Neutrophil (primary cell): Measurements from ENCODE around the gene PCSK2.

Experiments
- H3K27ac ChIP-seq: fragments of 200-600 bp; sonication (generic); 2 replicates; pipeline ENCODE4 v1.5.1; 2016; ENCODE audit warnings: mild to moderate bottlenecking, moderate library complexity
- H3K27me3 ChIP-seq: fragments of 200-600 bp; sonication (generic); 2 replicates; pipeline ENCODE4 v1.6.0; 2016; ENCODE audit warnings: mild to moderate bottlenecking
- H3K36me3 ChIP-seq: fragments of 200-600 bp; sonication (generic); 2 replicates; pipeline ENCODE4 v1.5.1; 2017
- H3K4me1 ChIP-seq, 2 experiments: fragments of 200-600 bp in 1 of 2; sonication (generic) in 1 of 2; 1 replicate in 1 of 2; 2 replicates in 1 of 2; pipeline versions ENCODE4 v1.5.1 to v1.6.1; 2013 to 2016; ENCODE audit warnings: low read depth in 1 of 2, low read length in 1 of 2, mild to moderate bottlenecking in 1 of 2, moderate library complexity in 1 of 2; ENCODE audit not compliant: control insufficient read depth in 1 of 2, insufficient read depth in 1 of 2
- H3K4me3 ChIP-seq, 2 experiments: fragments of 200-600 bp in 1 of 2; sonication (generic) in 1 of 2; 1 replicate in 1 of 2; 2 replicates in 1 of 2; pipeline ENCODE4 v1.5.1; 2013 to 2016; ENCODE audit warnings: low read depth in 1 of 2, low read length in 1 of 2, mild to moderate bottlenecking in 1 of 2, moderate library complexity in 1 of 2
- H3K9me3 ChIP-seq: fragments of 200-600 bp; sonication (generic); 2 replicates; pipeline ENCODE4 v1.5.1; 2016
- TF ChIP-seq, protein P1 (sequence below): fragments of 200-600 bp; sonication (generic); IDR thresholded peaks from 2 replicates; pipeline ENCODE4 v1.5.1; 2016; ENCODE audit warnings: antibody characterized with exemption

The PCSK2 gene

DNA sequence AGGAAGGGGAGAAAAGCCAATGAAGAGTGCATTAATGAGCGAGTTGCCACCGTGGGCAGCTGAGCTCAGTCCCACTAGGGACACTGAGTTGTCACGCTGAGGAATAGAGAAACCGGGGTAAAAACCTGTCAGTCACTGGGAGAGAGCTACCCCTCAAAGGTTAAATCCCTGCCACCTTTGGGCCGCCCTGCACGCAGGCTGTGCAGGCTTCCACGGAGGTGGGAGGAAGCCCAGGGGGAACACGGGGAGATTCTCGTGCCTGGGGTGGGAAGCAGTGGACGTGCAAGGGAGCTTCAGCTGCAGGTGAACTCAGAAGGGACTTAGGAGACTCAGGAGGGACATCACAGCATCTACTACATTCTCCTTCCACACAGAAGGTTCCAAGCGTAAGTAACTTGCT is 253.9 kb downstream of the PCSK2 start:
- TF ChIP-seq, protein P1, sequence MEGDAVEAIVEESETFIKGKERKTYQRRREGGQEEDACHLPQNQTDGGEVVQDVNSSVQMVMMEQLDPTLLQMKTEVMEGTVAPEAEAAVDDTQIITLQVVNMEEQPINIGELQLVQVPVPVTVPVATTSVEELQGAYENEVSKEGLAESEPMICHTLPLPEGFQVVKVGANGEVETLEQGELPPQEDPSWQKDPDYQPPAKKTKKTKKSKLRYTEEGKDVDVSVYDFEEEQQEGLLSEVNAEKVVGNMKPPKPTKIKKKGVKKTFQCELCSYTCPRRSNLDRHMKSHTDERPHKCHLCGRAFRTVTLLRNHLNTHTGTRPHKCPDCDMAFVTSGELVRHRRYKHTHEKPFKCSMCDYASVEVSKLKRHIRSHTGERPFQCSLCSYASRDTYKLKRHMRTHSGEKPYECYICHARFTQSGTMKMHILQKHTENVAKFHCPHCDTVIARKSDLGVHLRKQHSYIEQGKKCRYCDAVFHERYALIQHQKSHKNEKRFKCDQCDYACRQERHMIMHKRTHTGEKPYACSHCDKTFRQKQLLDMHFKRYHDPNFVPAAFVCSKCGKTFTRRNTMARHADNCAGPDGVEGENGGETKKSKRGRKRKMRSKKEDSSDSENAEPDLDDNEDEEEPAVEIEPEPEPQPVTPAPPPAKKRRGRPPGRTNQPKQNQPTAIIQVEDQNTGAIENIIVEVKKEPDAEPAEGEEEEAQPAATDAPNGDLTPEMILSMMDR = no peak
- H3K36me3 ChIP-seq = no peaks in the 10 kb centered on the region
- H3K4me1 ChIP-seq = no peaks in the 10 kb centered on the region
- H3K4me3 ChIP-seq = no peak overlapping the region
- H3K27ac ChIP-seq = no peak overlapping the region
- no peaks in the 10 kb centered on the region for H3K9me3 ChIP-seq
- H3K27me3 ChIP-seq = peaks cover 20% of the 10 kb centered on the region

DNA sequence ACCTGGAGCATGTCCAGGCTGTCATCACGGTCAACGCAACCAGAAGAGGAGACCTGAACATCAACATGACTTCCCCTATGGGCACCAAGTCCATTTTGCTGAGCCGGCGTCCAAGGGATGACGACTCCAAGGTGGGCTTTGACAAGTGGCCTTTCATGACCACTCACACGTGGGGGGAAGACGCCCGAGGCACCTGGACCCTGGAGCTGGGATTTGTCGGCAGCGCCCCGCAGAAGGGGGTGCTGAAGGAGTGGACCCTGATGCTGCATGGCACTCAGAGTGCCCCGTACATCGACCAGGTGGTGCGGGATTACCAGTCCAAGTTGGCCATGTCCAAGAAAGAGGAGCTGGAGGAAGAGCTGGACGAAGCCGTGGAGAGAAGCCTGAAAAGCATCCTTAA is 254.8 kb downstream of the PCSK2 start:
- TF ChIP-seq, protein P1 = no peak
- Histone ChIP-seq H3K27me3 (peaks cover 20% of the 10 kb centered on the region), H3K36me3 (no peaks in the 10 kb centered on the region), H3K4me1 (no peaks in the 10 kb centered on the region), H3K9me3 (no peaks in the 10 kb centered on the region), H3K27ac (no peak overlapping the region), H3K4me3 (no peak overlapping the region)

DNA sequence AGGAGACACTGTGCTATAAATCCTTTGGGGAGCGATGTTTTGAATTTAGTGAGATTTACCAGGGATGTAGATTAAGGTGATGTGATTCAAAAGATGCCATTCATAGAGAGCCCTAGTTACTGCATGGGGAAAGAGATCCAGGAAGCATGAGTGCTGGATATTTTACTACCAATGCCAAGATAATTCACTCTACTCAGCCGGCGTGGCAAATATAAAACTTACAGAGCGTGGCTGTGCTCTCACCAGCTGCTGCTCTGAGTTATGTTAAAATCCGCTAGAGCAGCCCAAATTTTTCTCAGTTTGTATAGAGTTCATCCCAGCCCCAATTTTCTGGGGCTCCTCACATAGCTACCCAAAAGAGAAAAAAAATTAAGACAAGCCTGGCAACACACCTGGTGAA is 255.7 kb downstream of the PCSK2 start:
- H3K4me1 ChIP-seq = no peaks in the 10 kb centered on the region
- H3K27me3 ChIP-seq = peaks cover 20% of the 10 kb centered on the region
- H3K27ac ChIP-seq = no peak overlapping the region
- no peaks in the 10 kb centered on the region for H3K36me3 ChIP-seq
- H3K4me3 ChIP-seq = no peak overlapping the region
- H3K9me3 ChIP-seq = no peaks in the 10 kb centered on the region
- TF ChIP-seq, protein P1 = no peak

DNA sequence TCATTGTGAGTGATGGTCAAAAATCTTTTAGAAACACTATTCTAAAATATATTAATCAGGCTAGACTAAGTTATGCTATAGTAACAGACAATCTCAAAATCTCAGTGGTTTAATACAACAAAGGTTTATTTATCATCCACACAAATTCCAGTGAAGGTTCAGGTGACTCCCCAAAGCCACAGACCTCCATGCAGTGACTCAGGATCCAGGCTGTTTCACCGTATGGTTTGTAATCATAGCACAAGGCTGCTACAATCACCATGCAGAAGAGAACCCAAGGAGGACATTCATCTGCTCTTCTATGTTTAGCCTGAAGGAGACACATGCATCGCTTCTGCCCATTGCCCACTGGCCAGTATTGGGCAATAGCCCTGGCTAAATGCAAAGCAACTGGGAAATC is 258.2 kb downstream of the PCSK2 start:
- Histone ChIP-seq H3K27me3 (peaks cover 20% of the 10 kb centered on the region), H3K4me3 (no peak overlapping the region), H3K27ac (no peak overlapping the region), H3K4me1 (no peaks in the 10 kb centered on the region), H3K36me3 (no peaks in the 10 kb centered on the region), H3K9me3 (no peaks in the 10 kb centered on the region)
- TF ChIP-seq, protein P1 = no peak

DNA sequence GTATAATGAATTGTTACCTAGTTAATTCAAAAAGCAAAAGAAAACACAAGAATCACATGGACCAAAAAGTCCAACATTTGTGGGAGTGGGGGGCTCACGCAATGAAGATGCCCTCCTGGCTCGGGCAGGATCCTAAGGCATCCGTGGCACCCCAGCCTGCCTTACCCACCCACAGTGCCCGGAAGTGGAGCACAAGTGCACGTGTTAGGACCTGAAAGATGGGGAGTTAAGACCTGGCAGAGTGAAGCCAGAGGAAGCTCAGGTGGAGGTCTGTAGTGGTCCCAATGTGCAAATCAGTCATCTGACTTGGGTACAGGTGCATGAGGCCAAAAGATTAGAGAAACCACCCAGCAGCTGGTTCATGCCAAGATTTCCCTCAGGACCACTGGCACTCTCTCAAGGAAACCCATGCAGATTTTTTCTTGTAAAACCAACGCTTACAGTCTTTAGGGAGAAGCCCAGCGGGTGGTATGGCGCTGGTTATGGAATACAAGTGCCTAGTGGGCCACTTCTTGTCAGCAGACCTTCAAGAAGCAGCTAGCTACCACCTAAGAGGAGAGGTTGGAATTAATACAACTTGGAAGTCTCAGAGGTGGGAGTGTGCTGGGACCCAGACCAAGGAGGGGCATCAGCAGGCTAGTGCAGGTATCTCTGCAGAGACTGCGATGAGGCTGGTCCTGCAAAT is 262.2 kb downstream of the PCSK2 start:
- TF ChIP-seq, protein P1 = no peak
- H3K27me3 ChIP-seq = peaks cover 11% of the 10 kb centered on the region

More for the DNA sequence above, 262.2 kb downstream of the PCSK2 start:
- Histone ChIP-seq H3K36me3 (no peaks in the 10 kb centered on the region), H3K4me1 (no peaks in the 10 kb centered on the region), H3K4me3 (no peak overlapping the region), H3K27ac (no peak overlapping the region), H3K9me3 (no peaks in the 10 kb centered on the region)
